Epithelial cell of esophagus (primary cell): Measurements from ENCODE around the gene ZNF296.

Source experiments
- DNase-seq: peaks from one replicate; pipeline ENCODE4 v3.0.0; 2010; ENCODE audit warnings: low read depth
- H3K4me3 ChIP-seq: 2 replicates; pipeline ENCODE4 v1.5.1; 2011; ENCODE audit warnings: mild to moderate bottlenecking, low read length, control low read depth
- CTCF ChIP-seq: IDR thresholded peaks from 2 replicates; pipeline ENCODE4 v1.5.1; 2011; ENCODE audit warnings: low read depth, mild to moderate bottlenecking, low read length, control low read depth, inconsistent platforms; ENCODE audit not compliant: insufficient read depth; ENCODE audit errors: missing control alignments

ZNF296 gene

GRCh38 chr19:45103156-45103507 is 26.9 kb upstream of the ZNF296 start:
- TF ChIP-seq CTCF: no peak
- no peak for DNase-seq
- no peak overlapping the region for H3K4me3 ChIP-seq

GRCh38 chr19:45102481-45102880 is 26.2 kb upstream of the ZNF296 start:
- H3K4me3 ChIP-seq: no peak overlapping the region
- DNase-seq: no peak
- no peak for TF ChIP-seq CTCF

- no peak for DNase-seq
- no peak overlapping the region for H3K4me3 ChIP-seq
- TF ChIP-seq CTCF: no peak
Observed at GRCh38 chr19:45101806-45102205, 25.5 kb upstream of the ZNF296 start.

GRCh38 chr19:45100846-45101252 is 24.6 kb upstream of the ZNF296 start:
- no peak for DNase-seq
- no peak for TF ChIP-seq CTCF
- H3K4me3 ChIP-seq: no peak overlapping the region

- DNase-seq: no peak
- TF ChIP-seq CTCF: no peak
- no peak overlapping the region for H3K4me3 ChIP-seq
Observed at GRCh38 chr19:45100201-45100600, 23.9 kb upstream of the ZNF296 start.

- H3K4me3 ChIP-seq: no peak overlapping the region
- TF ChIP-seq CTCF: no peak
Observed at GRCh38 chr19:45099467-45100191, 23.4 kb upstream of the ZNF296 start.

More at GRCh38 chr19:45099467-45100191, 23.4 kb upstream of the ZNF296 start:
- DNase-seq: peak; percentile 42
